GM18868 (cell line): ENCODE results near the gene TFCP2L1.

Source experiments
- ATAC-seq: cut with Tn5 transposase; IDR thresholded peaks from one replicate; pipeline ENCODE4 v1.9.1; 2021; ENCODE audit warnings: mild to moderate bottlenecking, moderate library complexity; ENCODE audit not compliant: unreplicated experiment

TFCP2L1 gene

DNA sequence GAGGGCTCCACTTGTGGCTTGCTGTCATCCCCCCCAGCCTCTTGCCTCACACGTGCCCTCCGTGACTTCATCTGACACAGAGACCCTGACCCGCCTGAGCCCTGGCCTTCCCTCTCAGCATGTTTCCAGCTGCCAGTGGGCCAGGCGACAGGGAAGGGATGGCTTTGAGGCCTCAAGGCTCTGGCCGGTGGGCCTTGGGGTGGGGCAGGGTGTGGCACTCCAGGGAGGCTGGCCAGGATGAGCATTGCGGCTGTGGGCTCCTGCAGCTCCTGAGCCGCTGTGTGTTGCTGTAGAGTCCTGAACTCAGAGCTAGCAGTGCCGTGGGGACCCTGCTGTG, 85.0 kb downstream of the TFCP2L1 start:
- ATAC-seq, result no peak

DNA sequence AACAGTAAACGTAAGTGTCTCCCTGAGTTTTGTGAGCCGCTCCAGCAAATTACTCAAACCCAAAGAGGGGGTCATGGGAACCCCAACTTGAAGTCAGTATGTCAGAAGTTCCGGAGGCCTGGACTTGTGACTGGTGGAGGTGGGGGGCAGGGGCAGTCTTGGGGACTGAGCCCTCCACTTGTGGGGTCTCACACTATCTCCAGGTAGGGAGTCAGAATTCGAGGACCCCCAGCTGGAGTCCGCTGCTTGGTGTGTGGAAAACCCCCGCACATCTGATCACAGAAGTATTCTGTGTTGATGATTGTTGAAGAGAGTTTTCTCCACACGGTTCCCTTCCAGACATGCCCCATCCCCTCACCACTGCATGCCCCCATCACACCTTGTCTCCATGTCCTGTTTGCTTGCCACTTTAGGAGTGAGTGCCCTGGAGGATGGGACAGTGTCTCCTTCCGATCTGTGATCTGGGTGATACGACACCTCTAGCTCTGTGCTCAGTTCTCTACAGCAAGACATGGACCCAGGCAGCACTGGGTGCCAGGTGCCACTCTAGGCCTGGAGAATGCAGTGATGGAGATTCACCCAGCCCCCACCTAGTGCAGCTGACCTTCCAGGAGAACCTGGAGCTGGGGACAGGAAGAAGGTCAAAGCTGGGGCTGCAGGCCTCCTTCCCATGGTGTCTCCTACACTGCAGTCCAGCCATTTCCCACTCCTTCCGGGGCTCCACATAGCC, 85.6 kb downstream of the TFCP2L1 start:
- no peak for ATAC-seq

DNA sequence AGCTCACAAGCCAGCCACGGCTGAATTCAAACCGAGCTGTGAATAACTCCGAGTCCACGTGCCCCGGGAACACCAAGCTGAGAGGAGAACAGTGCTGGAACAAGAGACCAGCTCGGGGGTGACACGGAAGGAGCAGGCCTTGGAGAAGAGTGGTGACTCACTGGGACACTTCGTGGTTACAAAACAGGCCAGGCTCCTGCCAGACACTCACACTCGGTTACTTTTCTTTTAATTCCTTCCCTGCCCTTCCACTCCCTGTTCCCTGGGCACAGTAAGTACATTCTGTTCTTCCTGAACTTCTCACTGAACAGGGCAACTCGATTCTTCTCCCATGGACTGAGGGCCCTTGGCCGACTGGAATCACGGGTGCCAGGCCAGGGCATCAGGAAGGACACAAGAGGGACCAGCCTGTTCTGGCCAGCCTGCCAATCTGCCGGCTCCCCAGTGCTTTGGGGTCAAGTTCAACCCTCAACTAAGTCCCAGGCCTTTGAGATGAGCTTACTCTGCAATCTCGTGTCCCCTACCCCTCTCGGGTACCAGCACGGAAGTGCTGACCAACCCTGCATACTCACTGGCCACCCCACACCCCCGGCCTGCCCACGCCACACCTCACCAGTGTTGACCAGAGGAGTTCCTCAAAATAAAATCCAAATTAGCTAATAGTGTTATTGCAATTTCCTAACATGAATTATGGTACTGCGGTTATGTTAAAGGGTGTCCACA, 87.5 kb downstream of the TFCP2L1 start:
- ATAC-seq, result no peak

DNA sequence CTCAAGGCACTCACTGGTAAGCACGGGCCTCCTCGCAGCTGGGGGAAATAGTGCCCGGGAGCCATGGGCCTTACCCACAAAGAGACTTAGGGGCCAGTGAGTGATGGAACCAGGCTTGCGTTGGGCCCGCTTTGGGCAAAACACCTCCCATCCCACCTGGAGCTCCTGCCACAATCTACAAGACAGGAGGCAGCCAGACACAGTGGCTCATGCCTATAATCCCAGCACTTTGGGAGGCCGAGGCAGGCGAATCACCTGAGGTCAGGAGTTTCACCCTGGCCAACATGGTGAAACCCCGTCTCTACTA, 88.2 kb downstream of the TFCP2L1 start:
- no peak for ATAC-seq

DNA sequence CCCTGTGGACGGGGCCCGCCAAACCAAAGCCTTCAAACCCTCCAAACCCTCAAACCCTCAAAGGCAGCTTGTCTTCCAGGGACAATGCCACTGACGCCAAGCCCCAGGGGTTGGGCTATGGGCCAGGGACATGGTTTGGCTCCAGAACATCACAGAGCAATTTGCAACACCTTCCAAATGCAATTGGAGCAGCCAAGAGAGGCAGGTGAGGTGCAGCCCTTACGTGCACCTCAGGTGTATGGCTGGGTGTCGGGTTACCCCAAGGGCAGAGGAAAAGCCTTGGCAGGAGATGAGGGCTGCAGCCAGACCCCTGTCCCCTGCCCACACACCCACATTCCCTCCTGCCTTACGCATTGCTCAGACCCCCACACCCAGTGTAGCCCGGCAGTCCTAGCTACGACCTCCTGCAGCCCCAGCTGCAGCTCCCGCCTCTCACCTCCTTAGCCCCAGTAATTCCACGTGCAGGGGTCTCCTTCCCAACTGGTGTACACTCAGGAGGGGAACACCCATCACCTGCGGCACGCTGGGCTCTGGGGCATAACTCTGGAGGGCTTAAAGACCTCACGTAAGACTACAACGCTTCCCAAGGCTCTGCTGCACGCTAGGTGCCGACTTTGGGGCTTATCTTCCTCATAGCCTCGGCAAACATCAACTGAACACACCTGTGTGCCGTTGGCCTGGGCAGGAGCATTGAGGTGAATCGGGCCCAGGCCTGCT, 88.7 kb downstream of the TFCP2L1 start:
- no peak for ATAC-seq

DNA sequence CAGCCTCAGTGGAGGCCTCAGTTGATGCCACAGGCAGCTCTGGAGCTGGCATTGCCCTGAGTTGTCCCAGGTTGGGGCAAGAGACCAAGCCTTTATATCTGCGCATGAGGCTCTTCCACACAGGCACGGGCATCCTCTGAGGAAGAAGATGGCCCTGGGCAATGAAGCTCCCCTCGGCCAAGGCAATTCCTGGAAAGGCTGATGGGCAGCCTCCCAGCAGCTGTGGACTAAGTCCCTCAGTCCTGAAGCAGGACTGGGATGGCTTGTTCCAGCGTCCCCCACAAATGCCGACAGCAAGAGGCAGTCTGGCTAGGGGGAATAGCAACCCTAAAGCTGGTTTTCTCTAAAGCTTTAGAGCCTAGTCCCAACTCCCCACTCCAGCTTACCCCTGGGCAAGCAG, 90.0 kb downstream of the TFCP2L1 start:
- ATAC-seq, result no peak

DNA sequence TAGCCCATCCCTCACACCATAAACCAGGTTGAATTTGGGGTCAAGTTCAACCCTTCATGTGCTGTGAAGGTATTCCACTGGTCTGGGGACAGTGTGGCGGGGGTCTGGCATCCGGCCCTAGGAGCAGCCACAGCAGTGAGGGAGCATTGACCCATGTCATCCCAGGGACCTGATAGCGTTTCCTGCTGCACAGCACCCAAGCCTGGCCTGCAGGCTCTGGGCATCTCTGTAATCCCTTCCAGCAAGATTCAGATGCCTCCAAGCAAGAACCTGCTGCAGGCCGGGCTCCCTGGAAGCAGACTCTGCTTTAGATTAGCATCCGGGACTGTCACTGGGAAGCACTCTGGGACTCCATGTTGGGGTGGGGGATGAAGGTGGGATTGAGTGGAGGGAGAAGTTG, 90.4 kb downstream of the TFCP2L1 start:
- ATAC-seq, result no peak

DNA sequence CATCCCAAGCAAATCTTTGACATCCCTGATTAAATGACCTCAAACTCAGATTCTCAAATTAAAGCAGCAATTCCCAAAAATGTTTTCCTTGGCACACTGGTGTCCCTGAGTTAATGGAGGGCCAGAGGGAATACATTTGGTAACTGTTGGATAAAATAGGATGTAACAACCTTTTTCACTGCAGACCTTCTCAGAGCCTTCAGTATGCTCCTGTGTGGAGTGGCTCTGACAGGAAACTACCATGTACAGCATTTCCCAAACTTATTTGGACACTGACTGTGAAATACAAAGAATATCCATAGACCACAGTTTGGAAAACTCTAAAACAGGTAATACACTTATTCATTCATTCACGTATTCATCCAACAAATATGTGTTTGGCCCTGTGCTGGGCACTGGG, 91.8 kb downstream of the TFCP2L1 start:
- ATAC-seq, result no peak

DNA sequence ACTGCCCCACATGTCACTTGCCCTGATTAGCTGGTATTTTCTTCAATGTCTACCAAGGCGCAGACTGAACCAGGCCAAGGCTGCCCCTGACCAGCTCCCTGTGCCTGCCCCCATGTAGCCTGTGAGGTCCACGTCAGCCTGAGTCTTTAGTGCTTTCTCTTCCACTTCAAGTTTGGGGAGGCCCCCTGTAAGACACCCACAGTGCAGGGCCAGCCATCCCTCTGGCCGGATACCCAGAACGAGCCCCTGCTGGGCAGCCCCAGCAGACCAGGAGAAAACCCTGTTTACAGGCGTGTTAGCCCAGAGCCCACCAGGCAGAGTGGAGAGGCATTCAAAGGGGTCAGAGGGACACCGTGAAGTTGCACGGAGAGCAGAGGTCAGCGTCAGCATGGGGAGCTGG, 92.4 kb downstream of the TFCP2L1 start:
- no peak for ATAC-seq

DNA sequence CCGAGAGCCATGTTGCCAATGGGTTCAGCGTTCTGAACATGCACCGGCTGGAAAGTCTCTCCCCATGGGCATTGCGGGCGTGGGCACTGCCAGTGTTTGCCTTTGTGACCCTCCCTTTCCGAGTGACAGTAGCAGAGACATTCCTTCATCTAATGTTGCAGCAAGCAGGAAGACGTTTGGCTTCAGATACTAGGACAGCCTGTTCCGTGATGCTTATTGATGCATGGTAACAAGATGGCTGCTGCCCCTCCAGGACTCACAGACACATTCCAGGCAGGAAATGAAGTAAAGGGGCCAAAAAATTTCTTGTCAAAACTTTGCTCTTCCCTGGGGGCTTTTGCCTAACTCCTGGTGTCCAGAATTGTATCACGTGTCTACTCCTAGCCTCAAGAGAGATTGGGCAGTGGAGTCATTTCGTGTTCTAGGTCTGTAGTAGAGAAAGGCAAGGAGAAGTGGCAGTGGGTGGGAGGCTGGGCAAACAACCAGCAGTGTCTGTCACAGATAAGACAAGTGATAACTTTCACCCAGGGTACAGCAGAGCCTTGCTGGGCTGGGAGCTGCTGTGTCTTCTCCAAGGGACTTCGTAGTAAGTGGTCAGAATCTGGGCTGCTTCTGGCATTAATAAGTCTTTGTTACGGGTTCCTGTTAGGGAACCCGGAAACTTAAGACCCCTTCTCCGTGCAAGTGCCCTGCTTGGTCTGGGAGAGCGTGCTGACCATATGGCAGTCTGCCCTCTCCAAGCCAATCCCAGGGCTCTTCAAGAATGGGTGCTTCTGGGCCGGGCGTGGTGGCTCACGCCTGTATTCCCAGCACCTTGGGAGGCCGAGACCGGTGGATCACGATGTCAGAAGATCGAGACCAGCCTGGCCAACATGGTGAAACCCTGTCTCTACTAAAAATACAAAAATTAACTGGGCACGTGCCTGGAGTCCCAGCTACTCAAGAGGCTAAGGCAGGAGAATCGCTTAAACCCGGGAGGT, 93.5 kb downstream of the TFCP2L1 start:
- ATAC-seq, result no peak

DNA sequence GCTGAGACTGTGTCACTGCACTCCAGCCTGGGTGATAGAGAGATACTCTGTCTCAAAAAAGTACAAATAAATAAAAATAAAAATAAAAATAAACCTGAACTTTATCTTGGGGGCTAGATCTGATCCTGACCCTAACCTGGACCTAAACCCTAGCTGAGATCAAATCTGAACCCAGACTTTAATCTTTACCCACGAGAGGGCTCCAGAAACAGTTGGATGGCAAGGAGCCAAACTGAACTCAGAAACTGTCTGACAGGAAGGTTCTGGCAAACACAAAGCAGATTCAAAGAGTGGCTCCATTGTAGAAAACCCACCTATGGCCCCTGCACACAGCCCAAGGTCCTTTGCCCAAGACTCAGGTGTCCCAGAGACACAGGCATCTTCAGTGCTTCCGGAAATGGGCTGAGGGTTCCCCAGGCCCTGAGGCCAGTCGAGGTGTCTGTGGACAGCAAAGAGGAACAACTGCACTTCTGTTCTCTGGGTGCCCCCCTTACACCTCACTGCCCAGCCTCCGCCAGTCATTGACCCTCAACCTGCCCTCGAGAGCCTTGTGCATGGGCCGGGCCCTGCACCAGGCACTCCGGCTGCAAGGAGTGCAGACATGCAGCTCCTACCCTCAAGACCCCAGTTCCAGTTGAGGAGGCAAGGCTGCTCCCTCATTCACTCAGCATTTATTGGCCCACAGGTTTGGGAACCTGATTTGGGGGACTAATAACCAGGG, 95.2 kb downstream of the TFCP2L1 start:
- ATAC-seq, result no peak

DNA sequence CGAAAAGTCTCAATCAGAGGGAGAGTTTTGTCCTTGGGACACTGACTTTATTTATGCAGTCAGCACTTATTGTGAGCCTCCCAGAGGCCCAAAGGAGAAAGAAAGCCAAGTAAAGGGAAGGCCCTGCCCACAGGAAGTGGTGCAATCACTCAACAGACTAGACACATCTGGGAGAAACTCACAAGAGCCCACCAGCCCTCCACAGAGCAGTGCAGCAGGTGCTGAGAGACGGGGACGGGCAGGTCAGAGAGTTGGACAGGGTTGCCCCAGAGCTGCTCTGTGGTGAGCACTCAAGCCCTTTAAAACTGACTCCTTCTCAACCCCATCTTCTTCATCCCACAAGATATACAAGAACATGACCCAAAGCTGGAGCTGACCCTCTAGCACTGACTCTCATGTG, 96.0 kb downstream of the TFCP2L1 start:
- no peak for ATAC-seq

DNA sequence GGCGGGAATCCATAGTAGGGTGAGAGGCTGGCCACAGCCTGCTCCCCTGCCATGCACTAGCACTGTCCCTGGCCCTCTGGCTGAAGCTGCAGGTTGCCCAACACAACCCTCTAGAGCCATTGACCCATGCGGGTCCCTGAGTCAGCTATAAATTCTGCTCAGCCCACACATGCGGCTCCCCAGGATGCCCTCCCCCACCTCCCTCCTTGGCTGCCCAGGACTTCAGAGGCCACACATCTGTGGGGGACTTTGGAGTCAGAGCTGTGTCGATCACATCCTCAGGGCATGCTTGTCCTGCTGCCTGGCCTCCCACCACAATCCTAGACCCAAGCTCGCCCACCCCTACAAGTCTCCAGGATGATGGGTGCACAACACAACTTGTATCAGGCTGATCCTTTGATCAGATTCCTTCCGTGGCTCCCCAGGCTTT, 97.0 kb downstream of the TFCP2L1 start:
- no peak for ATAC-seq

DNA sequence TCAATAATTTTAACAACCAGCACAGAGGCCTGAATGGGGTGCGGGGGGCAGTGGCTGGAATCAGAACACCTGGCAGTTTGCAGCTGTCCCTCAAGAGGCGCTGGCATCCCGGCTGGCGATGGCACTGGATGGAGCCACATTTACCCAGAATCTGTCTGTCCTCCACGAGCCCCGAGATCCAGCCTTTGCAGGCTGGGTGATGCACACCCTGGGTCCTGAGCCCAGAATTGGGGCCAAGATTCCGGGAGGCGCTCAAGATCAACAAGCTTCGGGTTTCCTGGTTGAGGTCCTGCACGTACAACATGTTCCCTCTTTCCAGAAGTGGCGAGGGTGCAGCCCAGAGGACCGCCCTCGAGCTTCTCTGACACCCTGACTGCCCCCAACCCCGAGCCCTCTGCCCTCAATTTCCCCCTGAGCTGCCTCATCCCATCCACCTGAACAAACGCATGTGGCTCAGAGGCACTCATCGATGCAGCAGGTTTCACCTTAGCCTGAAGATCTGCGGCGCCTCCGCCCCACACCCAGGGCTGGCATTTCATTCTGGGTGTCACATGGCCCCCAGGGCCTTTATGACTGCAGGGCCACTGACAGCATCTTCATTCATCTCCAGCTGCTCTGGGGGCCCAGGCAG, 97.5 kb downstream of the TFCP2L1 start:
- no peak for ATAC-seq

DNA sequence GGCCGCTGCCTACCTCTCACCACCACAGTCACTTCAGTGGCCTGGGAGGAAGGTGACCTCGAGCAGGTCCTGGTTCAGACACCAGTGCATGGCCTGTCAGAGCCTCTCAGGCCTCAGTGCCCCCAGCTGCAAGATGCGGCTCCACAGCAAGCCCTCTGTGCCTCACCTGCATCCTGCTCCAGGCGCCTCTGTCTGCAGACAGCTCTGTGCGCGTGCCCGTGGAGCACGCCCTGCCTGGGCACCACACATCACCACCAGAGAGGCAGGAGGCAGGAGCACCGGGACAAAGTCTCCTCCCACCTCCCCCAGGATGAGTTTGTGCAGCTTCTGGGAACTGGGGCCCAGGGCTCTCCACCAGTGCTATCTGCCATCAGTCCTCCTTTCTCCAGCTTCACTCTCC, 98.7 kb downstream of the TFCP2L1 start:
- no peak for ATAC-seq

DNA sequence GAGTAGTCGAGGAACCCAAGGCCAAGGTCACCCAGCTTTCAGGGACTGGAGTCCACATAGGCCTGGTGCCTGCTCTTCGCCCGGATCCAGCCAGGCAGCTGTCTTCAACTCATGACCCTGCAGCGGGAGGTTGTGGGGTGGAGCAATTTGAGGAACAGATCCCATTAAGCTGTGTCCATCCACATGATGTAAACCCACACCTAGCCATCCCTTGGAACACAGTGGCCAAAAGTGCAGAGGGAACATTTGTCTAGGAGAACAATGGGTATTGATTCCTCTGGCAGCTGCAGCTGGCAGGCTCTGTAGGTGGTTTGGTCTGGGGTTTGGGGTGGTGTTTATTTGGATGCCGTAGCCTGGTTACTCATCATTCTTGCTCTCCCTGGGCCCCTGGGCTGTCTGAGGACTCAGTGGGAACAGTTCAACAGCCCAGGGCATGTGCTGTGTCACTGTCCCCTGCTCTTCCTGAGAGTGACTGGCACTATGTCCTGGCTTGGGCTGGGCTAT, 99.4 kb downstream of the TFCP2L1 start:
- ATAC-seq, result no peak

DNA sequence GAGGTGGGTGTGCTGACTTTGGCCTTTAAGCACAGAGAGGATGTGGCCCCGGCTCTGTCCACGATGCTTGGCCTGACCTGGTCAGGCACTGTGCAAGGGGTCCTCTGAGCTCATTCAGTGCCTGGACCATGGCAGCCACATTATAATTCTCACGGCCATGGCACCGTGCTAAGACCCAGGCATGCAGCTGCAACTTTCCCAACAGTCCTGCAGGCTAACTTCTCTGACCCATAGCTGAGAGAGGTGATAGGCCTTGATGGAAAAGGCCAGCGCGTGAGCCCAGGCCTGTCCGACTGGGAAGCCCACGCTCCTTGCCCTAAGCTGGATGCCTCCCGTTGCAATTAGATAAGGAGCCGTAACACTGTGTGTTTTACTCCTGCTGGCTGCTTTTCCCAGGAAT, 99.9 kb downstream of the TFCP2L1 start:
- no peak for ATAC-seq

DNA sequence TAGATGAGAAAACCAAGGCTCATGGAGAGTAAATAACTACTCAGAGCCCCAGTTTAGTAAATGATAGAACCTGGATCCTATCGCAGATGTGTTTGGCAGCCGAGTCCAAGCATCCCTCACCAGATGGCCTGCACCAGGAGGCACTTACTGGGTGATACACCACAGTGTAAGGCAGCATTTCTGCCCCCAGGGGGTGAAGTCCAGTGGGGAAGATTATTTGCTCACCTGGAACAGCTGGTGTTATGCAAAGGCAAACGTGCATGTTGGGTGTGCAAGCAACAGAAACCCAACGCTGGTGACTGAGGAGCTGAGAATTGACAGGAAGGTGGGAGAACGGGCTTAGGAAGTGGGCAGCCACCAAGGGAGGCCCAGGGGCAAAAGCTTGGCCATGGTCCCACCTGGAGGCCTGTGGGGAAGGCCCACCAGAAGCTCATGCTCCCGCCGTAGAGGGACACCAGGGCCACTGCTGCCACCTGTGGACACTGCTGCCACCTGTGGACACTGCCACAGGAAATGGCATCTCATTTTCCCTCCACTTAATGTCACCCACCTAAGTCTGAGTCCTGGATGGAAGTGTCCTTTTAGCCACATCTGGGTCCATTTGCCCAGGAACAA, 100.6 kb downstream of the TFCP2L1 start:
- no peak for ATAC-seq

DNA sequence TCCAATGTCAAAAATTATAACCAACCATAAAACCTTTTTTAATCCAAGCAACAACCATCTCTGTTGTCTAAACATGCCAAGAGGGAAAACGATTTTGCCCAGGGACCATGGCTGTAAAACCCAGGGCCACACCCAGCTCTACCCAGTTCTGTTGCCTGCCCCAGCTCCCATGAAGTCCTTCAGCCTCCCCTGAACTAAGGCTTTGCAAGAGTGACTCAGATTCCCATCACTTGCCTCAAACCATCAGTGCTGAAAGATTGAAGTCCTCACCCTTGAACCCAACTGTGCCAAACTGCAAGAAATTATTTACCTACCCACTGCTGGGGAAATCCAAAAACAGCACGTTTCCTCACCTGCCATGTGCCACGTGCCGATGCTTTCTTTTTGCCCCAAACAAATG, 102.5 kb downstream of the TFCP2L1 start:
- no peak for ATAC-seq
